DMS114 treated with DMSO at 0.1 percent for 48 hours (cell line): ENCODE measurements around the gene USP34.

Experiments used
- DNase-seq: peaks from one replicate; lab custom pipeline; 2025; ENCODE audit not compliant: unreplicated experiment; lab: John Stamatoyannopoulos, UW

Gene USP34

DNA sequence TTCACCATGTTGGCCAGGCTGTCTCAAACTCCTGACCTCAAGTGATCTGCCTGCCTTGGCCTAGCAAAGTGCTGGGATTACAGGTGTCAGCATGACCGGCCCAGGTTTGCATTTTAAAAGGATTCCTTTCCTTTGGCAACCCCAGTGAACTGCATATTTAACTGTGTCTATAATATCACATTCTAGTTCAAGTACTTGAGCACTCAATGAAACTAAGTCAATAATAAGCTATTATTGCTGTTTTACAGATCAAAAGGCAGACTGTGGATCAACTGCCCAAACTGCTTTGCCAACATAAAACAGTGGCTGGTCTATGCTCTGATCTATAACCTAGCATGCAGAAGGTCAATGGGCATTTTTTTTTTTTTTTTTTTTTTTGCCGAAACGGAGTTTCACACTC lies 144.5 kb downstream of the USP34 start:
- DNase-seq = no peak

- no peak for DNase-seq
Observed at GRCh38 chr2:61320181-61320580, 150.7 kb downstream of the USP34 start.

GRCh38 chr2:61318553-61318952 lies 152.3 kb downstream of the USP34 start:
- DNase-seq = no peak

GRCh38 chr2:61295981-61296380 lies 174.9 kb downstream of the USP34 start:
- DNase-seq = no peak

DNA sequence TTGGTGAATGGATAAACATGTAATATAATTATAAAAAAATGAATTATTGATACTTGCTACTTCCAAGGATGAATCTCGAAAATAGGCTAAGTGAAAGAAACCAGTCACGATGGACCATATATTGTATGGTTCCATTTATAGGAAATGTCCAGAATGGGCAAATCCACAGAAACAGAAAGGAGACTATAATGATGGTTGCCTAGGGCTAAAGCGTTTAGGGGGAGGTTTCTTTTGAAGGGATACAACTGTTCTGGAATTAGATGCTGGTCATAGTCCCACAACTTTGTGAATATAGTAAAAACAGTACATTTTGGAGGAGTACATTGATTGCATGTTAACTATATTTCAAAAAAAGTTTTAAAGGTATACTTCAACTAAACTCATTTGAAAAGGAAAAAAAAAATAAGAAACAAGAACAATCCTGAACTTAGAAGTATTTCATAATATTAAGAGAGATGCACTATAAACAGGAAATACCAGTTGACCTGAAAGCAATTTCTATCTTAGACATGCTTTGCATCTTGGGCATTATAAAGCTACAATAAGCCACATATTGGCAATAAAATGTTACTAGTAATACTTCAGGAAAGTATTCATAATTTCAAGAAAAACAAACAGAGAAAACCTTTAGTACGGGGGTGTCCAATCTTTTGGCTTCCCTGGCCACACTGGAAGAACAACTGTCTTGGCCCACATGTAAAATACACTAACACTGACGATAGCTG lies 178.9 kb downstream of the USP34 start:
- DNase-seq = no peak

- DNase-seq = no peak
Observed at GRCh38 chr2:61288070-61288841, 182.6 kb downstream of the USP34 start.

DNA sequence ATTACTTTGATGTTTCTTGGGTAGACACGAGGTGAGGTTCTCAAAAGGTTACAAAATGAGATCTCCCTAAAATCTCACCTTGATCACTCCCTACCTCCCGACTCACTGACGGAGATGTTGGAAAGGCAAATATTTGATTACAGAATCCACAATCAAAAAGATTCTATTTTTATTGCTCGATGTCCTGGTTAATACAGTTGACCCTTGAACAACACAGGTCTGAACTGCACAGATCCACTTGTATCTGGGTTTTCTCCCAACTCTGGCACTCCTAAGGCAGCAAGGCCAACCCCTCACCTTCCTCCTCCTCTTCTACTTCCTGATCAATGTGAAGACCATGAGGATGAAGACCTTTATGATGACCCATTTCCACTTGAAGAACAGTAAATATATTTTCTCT lies 183.6 kb downstream of the USP34 start:
- no peak for DNase-seq

GRCh38 chr2:61283443-61284160 lies 187.3 kb downstream of the USP34 start:
- DNase-seq = no peak

GRCh38 chr2:61282104-61282590 lies 188.7 kb downstream of the USP34 start:
- DNase-seq = no peak

DNA sequence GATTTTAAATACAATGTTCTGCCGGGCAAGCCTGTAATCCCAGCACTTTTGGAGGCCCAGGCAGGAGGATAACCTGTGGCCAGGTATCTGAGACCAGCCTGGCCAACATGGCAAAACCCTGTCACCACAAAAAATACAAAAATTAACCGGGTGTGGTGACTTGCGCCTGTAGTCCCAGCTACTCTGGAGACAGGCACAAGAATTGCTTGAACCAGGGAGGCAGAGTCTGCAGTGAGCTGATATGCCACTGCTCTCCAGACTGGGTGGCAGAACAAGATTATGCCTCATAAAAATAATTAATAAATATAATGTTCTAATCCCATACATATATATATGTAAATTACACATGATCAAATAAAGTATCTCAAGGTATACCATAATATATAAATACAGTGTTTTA lies 189.6 kb downstream of the USP34 start:
- no peak for DNase-seq

DNA sequence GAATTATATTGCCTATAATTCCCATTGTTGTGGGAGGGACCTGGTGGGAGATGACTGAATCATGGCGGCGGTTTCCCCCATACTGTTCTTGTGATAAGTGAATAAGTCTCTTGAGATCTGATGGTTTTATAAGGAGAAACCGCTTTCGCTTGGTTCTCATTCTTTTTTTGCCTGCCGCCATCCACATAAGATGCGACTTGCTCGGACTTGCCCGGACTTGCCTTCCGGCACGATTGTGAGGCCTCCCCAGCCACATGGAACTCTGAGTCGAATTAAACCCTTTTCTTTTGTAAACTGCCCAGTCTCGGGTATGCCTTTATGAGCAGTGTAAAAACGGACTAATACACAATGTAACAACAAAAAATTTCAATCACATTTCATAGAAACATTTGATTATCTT lies 193.1 kb downstream of the USP34 start:
- no peak for DNase-seq

DNA sequence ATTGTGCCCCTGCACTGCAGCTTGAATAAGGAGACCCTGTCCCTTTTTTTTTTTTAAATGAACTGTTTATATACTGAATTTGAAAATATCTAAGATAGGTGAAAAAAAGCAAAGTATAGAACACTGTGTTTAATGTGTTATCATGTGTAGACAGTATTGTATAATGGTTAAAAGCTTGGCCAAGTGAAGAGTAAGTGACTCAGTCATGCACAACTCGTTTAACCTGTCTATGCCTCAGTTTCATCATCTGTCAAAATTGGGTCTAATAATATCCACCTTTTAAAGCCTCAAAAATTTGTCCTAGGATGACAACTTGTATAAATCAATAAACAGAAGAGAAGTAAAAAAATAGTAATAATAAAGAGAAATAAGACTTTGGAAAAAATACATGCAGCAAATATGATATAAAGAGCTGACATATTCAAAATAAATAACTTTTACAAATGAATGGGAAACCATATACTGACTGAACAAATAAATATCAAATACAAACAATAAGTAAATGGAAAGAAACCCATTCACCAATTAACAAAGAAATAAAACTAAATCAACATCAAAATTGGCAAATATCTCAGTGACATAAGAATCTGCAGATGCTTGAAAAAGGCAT lies 195.2 kb downstream of the USP34 start:
- DNase-seq = no peak

GRCh38 chr2:61272421-61273070 lies 198.3 kb downstream of the USP34 start:
- no peak for DNase-seq

- DNase-seq = no peak
Observed at GRCh38 chr2:61268249-61268648, 202.6 kb downstream of the USP34 start.

GRCh38 chr2:61266632-61267505 lies 204.0 kb downstream of the USP34 start:
- DNase-seq = no peak

GRCh38 chr2:61263830-61264229 lies 207.1 kb downstream of the USP34 start:
- no peak for DNase-seq

GRCh38 chr2:61262699-61263098 lies 208.2 kb downstream of the USP34 start:
- no peak for DNase-seq

- no peak for DNase-seq
Observed at GRCh38 chr2:61257446-61257845, 213.4 kb downstream of the USP34 start.

DNA sequence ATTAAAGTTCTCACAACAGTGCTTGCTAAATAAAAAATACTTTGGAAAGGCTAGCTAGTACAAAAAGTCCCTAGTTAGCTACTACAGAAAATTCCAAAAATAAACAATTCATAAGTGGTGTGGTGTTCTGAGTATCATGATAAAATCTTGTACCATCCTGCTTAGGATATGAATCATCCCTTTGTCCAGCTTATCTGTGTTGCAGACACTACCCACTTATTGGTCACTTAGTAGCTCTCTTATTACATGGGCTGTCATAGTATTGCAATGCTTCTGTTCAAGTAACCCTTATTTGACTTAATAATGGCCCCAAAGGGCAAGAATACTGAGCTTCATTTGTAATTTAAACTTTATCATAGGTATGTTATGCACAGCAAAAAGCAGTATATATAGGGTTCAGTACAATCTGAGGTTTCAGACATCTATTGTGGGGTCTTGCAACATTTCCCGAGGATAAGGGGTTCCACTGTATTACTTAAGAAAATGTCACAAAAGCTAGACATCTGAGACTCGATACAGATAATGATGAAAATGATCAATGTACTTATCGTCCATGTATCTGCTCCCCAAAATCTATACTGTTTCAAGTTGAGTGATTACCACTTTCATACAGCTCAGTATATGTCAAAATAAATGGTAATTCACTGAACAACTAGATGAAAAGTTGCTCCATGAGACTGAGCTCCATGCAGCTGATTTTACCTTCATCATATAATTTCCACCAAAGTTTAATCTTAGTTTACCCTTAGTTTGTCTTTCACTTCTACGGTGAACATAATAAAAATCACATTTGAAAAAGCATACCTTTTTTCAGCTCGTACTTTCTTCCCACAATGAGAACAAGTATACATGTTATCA lies 215.1 kb downstream of the USP34 start:
- DNase-seq = no peak
